ENCODE data around the gene CORIN. TPM values are rescaled to one million over a fixed set of nuclear protein-coding genes. Genes with fewer than 3 reads are reported as not detected.

The CORIN gene, protein sequence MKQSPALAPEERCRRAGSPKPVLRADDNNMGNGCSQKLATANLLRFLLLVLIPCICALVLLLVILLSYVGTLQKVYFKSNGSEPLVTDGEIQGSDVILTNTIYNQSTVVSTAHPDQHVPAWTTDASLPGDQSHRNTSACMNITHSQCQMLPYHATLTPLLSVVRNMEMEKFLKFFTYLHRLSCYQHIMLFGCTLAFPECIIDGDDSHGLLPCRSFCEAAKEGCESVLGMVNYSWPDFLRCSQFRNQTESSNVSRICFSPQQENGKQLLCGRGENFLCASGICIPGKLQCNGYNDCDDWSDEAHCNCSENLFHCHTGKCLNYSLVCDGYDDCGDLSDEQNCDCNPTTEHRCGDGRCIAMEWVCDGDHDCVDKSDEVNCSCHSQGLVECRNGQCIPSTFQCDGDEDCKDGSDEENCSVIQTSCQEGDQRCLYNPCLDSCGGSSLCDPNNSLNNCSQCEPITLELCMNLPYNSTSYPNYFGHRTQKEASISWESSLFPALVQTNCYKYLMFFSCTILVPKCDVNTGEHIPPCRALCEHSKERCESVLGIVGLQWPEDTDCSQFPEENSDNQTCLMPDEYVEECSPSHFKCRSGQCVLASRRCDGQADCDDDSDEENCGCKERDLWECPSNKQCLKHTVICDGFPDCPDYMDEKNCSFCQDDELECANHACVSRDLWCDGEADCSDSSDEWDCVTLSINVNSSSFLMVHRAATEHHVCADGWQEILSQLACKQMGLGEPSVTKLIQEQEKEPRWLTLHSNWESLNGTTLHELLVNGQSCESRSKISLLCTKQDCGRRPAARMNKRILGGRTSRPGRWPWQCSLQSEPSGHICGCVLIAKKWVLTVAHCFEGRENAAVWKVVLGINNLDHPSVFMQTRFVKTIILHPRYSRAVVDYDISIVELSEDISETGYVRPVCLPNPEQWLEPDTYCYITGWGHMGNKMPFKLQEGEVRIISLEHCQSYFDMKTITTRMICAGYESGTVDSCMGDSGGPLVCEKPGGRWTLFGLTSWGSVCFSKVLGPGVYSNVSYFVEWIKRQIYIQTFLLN
- total RNA-seq: 0.34 and 0.78 TPM in 2 replicates

DNA sequence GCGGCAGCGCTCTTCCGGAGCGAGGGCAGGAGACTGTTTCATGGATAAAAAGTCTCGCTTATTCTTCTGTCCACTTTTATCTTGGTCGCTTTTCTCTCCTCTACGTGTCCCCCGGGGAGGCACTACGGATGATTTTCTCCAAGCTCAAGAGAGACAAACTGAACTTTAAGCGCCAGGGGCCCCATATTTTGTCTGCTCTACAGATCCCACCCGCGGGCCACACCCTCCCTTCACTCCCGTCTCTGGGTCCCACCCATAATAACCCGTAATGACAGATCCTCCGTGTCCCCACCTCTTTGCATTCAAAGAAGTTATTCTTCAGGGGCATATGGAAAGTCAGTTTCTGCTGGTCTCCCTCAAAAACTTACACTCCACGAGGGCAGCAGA lies at the start of gene CORIN:
CORIN (minus strand) TSS at position 160 of the 387 bp plus-strand sequence; CDS start at position 42, 118 bp downstream.

Other genes starting within 250 kb of the CORIN start
- gene NFXL1, start 76.5 kb upstream of the CORIN start, total RNA-seq: 20.5 and 26.3 TPM in 2 replicates
- 1.4 and 4.9 TPM in 2 replicates for gene CNGA1, start 178.6 kb upstream of the CORIN start, total RNA-seq
- 11.6 and 14.1 TPM in 2 replicates for gene NIPAL1, start 178.7 kb upstream of the CORIN start, total RNA-seq

Data from nasal cavity respiratory epithelium epithelial cell of viscerocranial mucosa (primary cell).